Measurements from ENCODE around the gene MAPRE2.

MAPRE2 gene

GRCh38 chr18:35062408-35062807 lies 21.2 kb downstream of the MAPRE2 start:
- DNase-seq (ENCODE audit: low read depth in 3 of 3): no peak

DNA sequence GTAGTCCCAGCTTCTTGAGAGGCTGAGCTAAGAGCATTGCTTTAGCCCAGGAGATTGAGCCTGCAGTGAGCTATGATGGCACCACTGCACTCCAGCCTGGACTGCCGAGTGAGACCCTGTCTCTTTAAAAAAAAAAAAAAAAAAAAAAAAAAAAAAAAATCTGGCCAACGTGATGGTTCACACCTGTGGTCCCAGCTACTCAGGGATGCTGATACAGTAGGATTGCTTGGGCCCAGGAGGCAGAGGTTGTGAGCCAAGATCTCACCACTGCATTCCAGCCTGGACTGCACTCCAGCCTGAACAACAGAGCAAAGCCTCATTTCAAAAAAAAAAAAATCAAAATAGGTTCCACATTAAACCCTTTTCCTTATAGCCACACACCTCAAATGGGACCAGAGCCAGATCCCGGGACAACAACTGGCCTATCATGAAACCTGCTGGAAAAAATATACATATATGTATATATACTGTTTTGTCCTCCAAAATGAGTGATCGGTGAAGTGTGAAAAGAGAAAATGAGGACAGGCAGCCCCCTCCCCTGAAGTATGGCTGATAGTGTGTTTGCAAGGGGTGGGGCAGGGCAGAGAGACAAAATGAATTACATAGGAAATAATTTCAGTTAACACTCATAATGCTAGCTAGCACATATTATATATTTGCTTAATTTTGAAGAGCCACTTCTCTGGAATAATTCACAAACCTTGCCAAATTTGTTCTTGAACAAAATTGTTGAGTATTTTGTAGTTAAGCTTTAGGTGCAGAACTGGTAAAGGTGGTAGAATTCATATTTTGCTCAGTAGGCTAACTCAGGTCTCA lies 22.9 kb downstream of the MAPRE2 start:
- DNase-seq (ENCODE audit: low read depth in 3 of 3): no peak

- no peak for DNase-seq (ENCODE audit: low read depth in 3 of 3)
Observed at GRCh38 chr18:35067454-35067853, 26.2 kb downstream of the MAPRE2 start.

DNA sequence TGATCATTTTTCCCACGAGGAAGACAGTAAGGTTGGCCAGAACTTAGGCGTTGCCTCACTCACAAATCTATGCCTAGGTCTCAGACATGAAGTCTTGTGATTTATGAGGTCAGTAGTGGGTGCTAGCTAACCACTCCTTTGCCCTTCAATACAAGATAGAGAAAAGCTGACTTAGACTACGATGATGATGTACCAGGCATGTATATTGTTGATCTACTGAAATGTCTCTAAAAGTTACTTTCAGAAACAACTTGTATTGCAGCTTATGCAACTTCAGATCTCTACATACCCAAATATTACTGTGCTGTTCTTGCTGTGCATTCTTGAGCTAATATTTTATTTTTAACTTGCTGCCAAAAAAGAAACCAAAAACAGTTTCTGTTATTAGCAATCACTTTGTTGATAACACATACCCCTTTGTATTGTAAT lies 30.6 kb downstream of the MAPRE2 start:
- DNase-seq (ENCODE audit: low read depth in 3 of 3): no peak

DNA sequence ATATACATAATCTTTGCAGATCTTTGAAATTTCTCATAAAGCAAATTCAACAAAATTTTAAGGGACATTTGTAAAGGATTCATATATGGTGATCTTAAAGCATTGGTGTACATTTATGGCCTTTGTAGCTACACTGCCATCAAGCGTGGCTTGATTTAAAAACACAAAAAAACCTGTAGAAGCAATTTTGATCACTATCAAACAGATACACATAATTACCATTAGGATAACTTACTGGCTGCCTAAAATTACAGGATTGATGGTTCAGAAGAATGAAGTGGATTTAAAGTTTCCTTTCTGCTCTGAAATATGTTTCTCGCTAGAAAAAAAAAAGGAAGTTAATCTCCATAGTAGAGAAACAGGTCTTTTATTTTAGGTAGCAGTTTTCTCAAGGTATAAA lies 31.4 kb downstream of the MAPRE2 start:
- DNase-seq (ENCODE audit: low read depth in 3 of 3): no peak

GRCh38 chr18:35073186-35074105 lies 32.2 kb downstream of the MAPRE2 start:
- DNase-seq (ENCODE audit: low read depth in 3 of 3): no peak

- no peak for DNase-seq (ENCODE audit: low read depth in 3 of 3)
Observed at GRCh38 chr18:35074581-35074980, 33.4 kb downstream of the MAPRE2 start.

GRCh38 chr18:35075132-35075531 lies 33.9 kb downstream of the MAPRE2 start:
- DNase-seq (ENCODE audit: low read depth in 3 of 3): no peak

- no peak for DNase-seq (ENCODE audit: low read depth in 3 of 3)
Observed at GRCh38 chr18:35076135-35076924, 35.1 kb downstream of the MAPRE2 start.

DNA sequence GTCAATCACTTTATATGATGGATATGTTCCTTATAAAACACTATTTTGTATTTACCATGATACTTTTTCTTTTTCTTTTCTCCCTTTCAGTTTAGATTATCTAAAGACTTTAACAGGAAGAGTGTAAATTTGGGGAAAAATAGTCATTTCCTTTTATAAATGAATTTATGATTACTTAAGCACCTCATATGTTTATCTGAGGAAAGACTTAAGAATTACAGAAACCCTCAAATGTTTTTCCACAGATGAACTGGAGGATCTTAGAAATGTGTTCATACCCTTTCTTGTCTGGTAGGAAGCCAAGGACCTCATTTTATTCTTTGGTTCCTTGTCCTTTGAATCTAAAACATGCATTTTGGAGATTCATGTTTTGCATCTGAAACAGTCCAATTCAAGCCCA lies 36.7 kb downstream of the MAPRE2 start:
- no peak for DNase-seq (ENCODE audit: low read depth in 3 of 3)

DNA sequence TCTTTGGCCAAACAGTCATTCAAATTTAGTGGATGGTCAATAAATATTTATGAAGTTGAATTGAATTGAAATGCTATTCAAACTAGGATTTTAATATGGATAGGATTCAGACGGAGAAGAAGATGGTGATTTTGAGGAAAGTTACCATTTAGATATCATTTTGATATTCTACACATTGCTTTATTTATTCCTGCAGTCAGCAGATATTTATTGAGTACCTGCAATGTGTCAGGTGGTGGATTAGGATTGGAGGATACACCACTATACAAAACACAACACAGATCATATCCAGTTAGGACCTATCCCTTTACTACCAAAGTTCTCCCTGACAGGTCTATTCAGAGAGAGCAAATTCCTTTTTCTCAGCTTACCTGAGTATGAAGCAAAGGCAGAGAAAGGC lies 38.8 kb downstream of the MAPRE2 start:
- DNase-seq (ENCODE audit: low read depth in 3 of 3): no peak

GRCh38 chr18:35083174-35083712 lies 42.0 kb downstream of the MAPRE2 start:
- DNase-seq (ENCODE audit: low read depth in 3 of 3): no peak

DNA sequence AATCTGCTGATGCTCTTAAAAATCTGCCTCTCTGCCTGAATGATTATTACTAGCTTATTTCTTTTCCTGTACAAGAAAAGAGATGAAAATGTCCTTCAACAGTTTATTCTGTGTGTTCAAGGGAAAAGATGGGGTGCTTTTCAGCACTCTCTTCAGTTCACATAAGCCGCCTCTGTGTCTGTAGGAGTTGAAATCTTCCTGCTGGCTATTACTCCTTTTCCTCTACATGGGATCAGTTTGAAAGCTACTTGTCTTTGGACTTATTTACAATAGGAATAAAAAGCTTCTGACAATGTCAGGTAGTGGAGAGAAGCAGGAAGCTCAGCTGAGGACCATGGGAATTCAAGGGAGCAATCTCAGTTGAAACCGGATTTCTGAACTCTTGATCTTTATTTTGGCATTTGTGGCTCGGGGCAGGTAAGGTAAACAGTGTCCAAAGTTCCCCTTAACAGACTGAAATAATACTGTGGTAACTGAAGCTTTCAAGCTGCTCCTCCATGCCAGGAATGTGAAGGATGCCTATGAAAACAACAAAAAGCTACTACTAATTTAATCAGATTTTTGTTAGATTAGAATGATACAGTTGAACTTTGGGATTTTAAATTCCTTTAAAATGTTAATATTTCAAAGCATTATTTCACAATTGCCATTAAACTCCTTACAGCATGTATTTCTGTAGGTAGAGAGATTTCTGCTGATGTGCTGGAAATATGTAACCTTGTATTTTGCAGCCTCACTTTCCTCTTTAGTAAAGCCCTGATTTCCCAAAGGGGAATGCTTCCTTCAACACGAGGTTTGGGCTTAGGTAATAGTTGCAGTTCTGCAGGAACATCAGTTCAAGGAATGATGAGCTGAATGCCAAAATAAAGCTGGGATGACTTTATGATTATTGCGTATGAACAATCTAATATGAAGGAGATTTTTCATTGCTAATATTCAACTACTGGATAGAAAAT lies 43.6 kb downstream of the MAPRE2 start:
- DNase-seq (ENCODE audit: low read depth in 3 of 3): no peak

DNA sequence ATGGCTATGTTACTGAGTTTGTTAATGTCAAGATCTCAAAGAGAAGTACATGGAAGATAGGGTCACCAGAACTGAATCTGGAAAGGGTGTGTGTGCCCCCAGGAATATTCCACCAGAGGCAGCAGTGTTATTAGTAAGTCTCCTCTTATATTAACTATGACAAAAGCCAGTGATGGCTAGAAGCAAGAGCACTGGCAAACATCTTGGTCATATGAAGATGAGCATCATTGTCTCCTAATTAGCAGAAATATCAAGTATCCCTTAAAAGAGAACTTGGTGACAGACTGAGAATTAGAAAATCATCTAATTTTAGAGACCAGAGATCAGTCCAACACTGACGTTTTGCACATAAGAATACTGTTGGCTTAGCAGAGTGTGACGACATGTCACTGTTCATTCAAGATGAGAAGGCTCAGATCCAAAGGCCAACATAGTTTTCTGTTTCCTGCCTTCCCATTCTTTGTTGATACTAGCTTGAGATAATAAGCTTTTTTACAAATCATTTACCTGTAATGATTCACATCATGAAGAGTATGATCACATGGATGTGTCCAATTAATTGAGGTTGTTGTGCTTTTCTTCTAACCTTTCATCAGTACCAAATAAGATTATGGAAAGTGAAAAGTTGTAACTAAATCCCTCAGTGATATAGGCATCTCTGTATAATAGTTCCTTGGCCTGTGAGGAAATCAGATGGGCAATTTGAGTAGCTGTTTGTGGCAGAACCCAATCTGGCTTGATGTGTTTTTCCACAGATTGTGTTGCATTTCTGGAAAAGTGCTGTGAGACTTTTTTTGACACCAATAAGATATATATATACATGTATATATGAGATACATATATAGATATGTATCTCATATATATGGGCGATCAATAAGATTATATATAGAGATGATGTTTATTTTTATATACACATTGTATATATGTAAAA lies 44.5 kb downstream of the MAPRE2 start:
- DNase-seq (ENCODE audit: low read depth in 3 of 3): no peak

GRCh38 chr18:35086704-35087103 lies 45.5 kb downstream of the MAPRE2 start:
- DNase-seq (ENCODE audit: low read depth in 3 of 3): no peak

- DNase-seq (ENCODE audit: low read depth in 3 of 3): no peak
Observed at GRCh38 chr18:35087726-35088125, 46.5 kb downstream of the MAPRE2 start.

DNA sequence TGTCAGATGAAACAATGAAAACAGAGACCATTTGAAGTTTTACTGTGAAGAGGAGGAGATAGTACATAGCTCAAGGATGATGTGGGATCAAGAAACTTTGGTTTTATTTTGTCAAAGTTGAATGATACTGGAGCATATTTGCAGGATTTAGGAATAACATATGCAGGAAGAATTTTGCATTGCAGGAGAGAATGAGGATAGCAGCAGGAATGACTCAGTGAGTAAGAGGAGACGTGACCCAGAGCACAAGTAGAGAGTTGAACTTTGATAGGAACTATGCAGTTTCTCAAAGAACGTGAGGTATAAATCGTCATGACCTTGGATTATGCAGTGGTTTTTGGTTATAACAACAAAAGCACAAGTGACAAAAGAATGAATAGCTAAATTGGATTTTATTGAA lies 47.7 kb downstream of the MAPRE2 start:
- DNase-seq (ENCODE audit: low read depth in 3 of 3): no peak

DNA sequence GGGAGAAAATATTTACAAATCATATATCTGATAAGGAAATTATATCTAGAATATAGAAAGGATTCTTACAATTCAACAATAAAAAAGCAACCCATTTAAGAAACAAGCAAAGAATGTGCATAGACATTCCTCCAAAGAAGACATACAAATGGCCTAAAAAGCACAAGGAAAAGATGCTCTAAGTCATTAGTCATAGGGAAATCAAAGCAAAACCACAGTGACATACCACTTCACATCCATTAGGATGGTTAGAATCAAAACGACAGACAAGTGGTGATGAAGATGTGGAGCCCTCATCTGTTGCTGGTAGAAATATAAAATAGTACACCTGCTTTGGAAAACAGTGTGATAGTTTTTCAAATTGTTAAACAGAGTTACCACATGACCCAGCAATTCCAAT lies 48.2 kb downstream of the MAPRE2 start:
- no peak for DNase-seq (ENCODE audit: low read depth in 3 of 3)

DNA sequence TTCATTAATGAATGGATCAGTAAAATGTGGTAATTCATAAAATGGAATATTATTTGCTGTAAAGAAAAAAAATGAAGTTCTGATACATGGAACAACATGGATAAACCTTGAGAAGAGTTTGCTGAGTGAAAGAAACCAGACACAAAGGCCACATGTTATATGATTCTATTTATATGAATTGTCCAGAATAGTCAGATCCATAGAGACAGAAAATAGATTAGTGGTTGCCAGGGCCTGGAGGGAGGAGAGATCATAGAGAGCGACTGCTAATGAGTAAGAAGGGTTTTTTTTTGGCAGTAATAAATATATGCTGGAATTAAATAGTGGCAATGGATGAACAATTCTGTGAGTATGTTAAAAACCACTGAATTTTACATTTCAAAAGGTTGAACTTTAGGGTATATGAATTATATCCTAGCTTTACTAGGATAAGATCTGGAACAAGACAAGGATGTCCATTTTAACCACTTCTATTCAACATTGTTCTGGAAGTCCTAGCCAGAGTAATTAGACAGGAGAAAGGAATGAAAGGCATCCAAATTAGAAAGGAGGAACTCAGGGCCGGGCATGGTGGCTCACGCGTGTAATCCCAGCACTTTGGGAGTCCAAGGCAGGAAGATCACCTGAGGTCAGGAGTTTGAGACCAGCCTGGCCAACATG lies 48.8 kb downstream of the MAPRE2 start:
- DNase-seq (ENCODE audit: low read depth in 3 of 3): no peak
